RWPE1 (cell line): ENCODE measurements around the gene SPCS3.

ENCODE experiments used
- CTCF ChIA-PET: fragments of 350-600 bp; sonication (Branson Sonifier 250); formaldehyde crosslinking; extraction: SDS; loops from one replicate; lab custom pipeline; 2021; lab: Yijun Ruan, JAX
- POLR2A ChIA-PET: fragments of 400-600 bp; formaldehyde crosslinking; extraction: SDS; loops from one replicate; lab custom pipeline; 2020; ENCODE audit warnings: antibody characterized with exemption; ENCODE audit not compliant: low non-redundant PET; lab: Yijun Ruan, JAX
- DNase-seq: peaks from one replicate; pipeline ENCODE4 v3.0.0; 2012; ENCODE audit warnings: low spot score
- H3K27ac ChIP-seq: fragments of 450-650 bp; 2 replicates; pipeline ENCODE4 v1.5.1; 2017
- CTCF ChIP-seq: fragments of 450-650 bp; conservative IDR thresholded peaks from 2 replicates; pipeline ENCODE4 v1.5.1; 2017; ENCODE audit warnings: low read depth, mild to moderate bottlenecking

SPCS3 gene

GRCh38 chr4:176319704-176320339 is at the start of gene SPCS3:
SPCS3 (plus strand) TSS chr4:176319966; CDS start chr4:176320077, 111 bp downstream.
- ChIA-PET POLR2A (no interaction called here), CTCF (interaction anchor here (0.7 kb wide), 1 partner anchor 169 kb away, joined by 4 read pairs; no protein-coding TSS in a partner anchor)
- H3K27ac ChIP-seq, result peak within 1 kb of the TSS; percentile 99
- TF ChIP-seq CTCF, result no peak
- DNase-seq, result peak; percentile 97

GRCh38 chr4:176270669-176271068 is 49.1 kb upstream of the SPCS3 start:
- POLR2A ChIA-PET, result no interaction called here
- peak; percentile 96 for DNase-seq

GRCh38 chr4:176271749-176272148 is 48.0 kb upstream of the SPCS3 start:
- POLR2A ChIA-PET, result no interaction called here
- DNase-seq, result no peak
- CTCF ChIA-PET, result interaction anchor here (0.5 to 0.6 kb wide), 2 partner anchors 42 to 320 kb away, joined by 3 to 6 read pairs; no protein-coding TSS in a partner anchor
- TF ChIP-seq CTCF, result no peak
- no peak overlapping the region for H3K27ac ChIP-seq

More at GRCh38 chr4:176270669-176271068, 49.1 kb upstream of the SPCS3 start:
- no peak overlapping the region; the same call in 1 of the 2 replicates for H3K27ac ChIP-seq
- no peak for TF ChIP-seq CTCF
- CTCF ChIA-PET, result no interaction called here

GRCh38 chr4:176272799-176273198 is 47.0 kb upstream of the SPCS3 start:
- H3K27ac ChIP-seq, result no peak overlapping the region
- CTCF ChIA-PET, result no interaction called here
- DNase-seq, result no peak
- POLR2A ChIA-PET, result no interaction called here
- no peak for TF ChIP-seq CTCF

- no peak for DNase-seq
- CTCF ChIA-PET, result interaction anchor here (0.5 to 0.7 kb wide), 2 partner anchors 28 to 123 kb away, joined by 3 to 6 read pairs; no protein-coding TSS in a partner anchor
- H3K27ac ChIP-seq, result no peak overlapping the region
- POLR2A ChIA-PET, result no interaction called here
- TF ChIP-seq CTCF, result no peak
These were observed 46.0 kb upstream of the SPCS3 start for GRCh38 chr4:176273736-176274135.

GRCh38 chr4:176274441-176274840 is 45.3 kb upstream of the SPCS3 start:
- CTCF ChIA-PET, result interaction anchor here (0.7 kb wide), 1 partner anchor 28 kb away, joined by 3 read pairs; no protein-coding TSS in a partner anchor
- no peak for TF ChIP-seq CTCF
- H3K27ac ChIP-seq, result peak overlapping the region; percentile 86
- peak; percentile 57 for DNase-seq
- POLR2A ChIA-PET, result no interaction called here
